ENCODE measurements around the gene PNPT1. TPM values are rescaled to one million over a fixed set of nuclear protein-coding genes. Genes with fewer than 3 reads are reported as not detected.

Gene PNPT1
- total and polyA plus RNA-seq, 7 donors: 16.0 to 34.7 (median 26.5) TPM

GRCh38 chr2:55592130-55592529, 101.5 kb downstream of the PNPT1 start:
- no peak for DNase-seq
- Histone ChIP-seq H3K27me3 (ENCODE audit: insufficient read depth in 3 of 3, low read length in 2 of 3) (no peaks in the 10 kb centered on the region), H3K4me1 (peaks cover 7% of the 10 kb centered on the region), H3K27ac (no peak overlapping the region), H3K36me3 (ENCODE audit: insufficient read depth in 1 of 2, low read depth in 1 of 2) (peaks cover 0 to 37% of the 10 kb centered on the region in 2 donors), H3K4me3 (no peak overlapping the region), H3K9me3 (no peaks in the 10 kb centered on the region)
- ATAC-seq: no peak
- no peak for TF ChIP-seq CTCF (IDR thresholded peaks at IDR 0.05)
- intact Hi-C loops (cut with DNase I): no loop called here
- 30 to 53% (median 32%) methylated on average over 1 of the region's 1 CpG for WGBS, 3 donors

- H3K27me3 ChIP-seq (ENCODE audit: insufficient read depth in 3 of 3, low read length in 2 of 3): no peaks in the 10 kb centered on the region
- peaks cover 0 to 37% of the 10 kb centered on the region in 2 donors for H3K36me3 ChIP-seq (ENCODE audit: insufficient read depth in 1 of 2, low read depth in 1 of 2)
Observed at GRCh38 chr2:55590810-55591440, 102.7 kb downstream of the PNPT1 start.

GRCh38 chr2:55585451-55586080, 108.1 kb downstream of the PNPT1 start:
- 84 to 87% (median 86%) methylated on average over 2 of the region's 2 CpGs for whole genome bisulfite sequencing, 3 donors
- no peaks in the 10 kb centered on the region for H3K9me3 ChIP-seq
- peaks cover 0 to 60% of the 10 kb centered on the region in 2 donors for H3K36me3 ChIP-seq (ENCODE audit: insufficient read depth in 1 of 2, low read depth in 1 of 2)
- DNase-seq (no peak), ATAC-seq (no peak)
- H3K4me3 ChIP-seq: no peak overlapping the region
- H3K27me3 ChIP-seq (ENCODE audit: insufficient read depth in 3 of 3, low read length in 2 of 3): no peaks in the 10 kb centered on the region
- H3K27ac ChIP-seq: no peak overlapping the region
- H3K4me1 ChIP-seq: peaks cover 17% of the 10 kb centered on the region
- no peak for TF ChIP-seq CTCF (IDR thresholded peaks at IDR 0.05)
- intact Hi-C loops (cut with DNase I): no loop called here

More at GRCh38 chr2:55590810-55591440, 102.7 kb downstream of the PNPT1 start:
- Histone ChIP-seq H3K4me3 (no peak overlapping the region), H3K4me1 (peaks cover 7% of the 10 kb centered on the region), H3K9me3 (no peaks in the 10 kb centered on the region), H3K27ac (no peak overlapping the region)
- WGBS, 3 donors: 72 to 90% (median 80%) methylated on average over 7 of the region's 7 CpGs
- intact Hi-C loops (cut with DNase I): loop anchor here in 1 of 2 donors (2.0 kb wide), 1 partner anchor 20 kb away; no protein-coding TSS in a partner anchor
- peak in 3 of 4 donors; percentile 51 to 83 (median 69) for ATAC-seq
- TF ChIP-seq CTCF (IDR thresholded peaks at IDR 0.05): no peak
- no peak for DNase-seq

Other genes with a start within 250 kb of the PNPT1 start
- 10 to 100 TPM; 10.0 to 13.4 (median 12.8) TPM for gene CFAP36, start 174.1 kb downstream of the PNPT1 start, total RNA-seq
- 10 to 100 TPM; 12.6 to 32.7 (median 23.4) TPM for gene CFAP36, start 174.1 kb downstream of the PNPT1 start, polyA plus RNA-seq
- gene PPP4R3B, start 76.2 kb downstream of the PNPT1 start, total RNA-seq: 10 to 100 TPM; 21.0 to 32.8 (median 24.1) TPM
- gene PPP4R3B, start 76.2 kb downstream of the PNPT1 start, polyA plus RNA-seq: 10 to 100 TPM; 11.8 to 20.3 (median 14.4) TPM
- 10 to 100 TPM; 11.2 to 20.6 (median 17.7) TPM for gene EFEMP1, start 229.9 kb upstream of the PNPT1 start, total RNA-seq
- 1 to 10 TPM; 6.3 to 9.1 (median 8.5) TPM for gene EFEMP1, start 229.9 kb upstream of the PNPT1 start, polyA plus RNA-seq